K562 (cell line): ENCODE data around the gene GIPR. TPM values are rescaled to one million over a fixed set of nuclear protein-coding genes. Genes with fewer than 3 reads are reported as not detected.

Source experiments
- HDAC1 ChIP-seq, 2 experiments: fragments of 450-650 bp; IDR thresholded peaks; 2 replicates each; pipeline ENCODE4 v1.6.1; 2016 to 2017; ENCODE audit warnings: inconsistent platforms in 1 of 2, mild to moderate bottlenecking in 1 of 2, moderate library complexity in 1 of 2
- KAT8 ChIP-seq: fragments of 450-650 bp; IDR thresholded peaks from 2 replicates; pipeline ENCODE4 v1.6.1; 2016; ENCODE audit warnings: low read depth, mild to moderate bottlenecking
- MYC ChIP-seq, 2 experiments: fragments of 250-450 bp in 1 of 2; sonication (Bioruptor Pico) in 1 of 2; IDR thresholded peaks; 2 replicates each; pipeline versions ENCODE4 v1.5.1 to v1.6.1; 2012 to 2021; ENCODE audit warnings: low read depth in 2 of 2, borderline replicate concordance in 1 of 2, improper control_type of control experiment in 1 of 2, low read length in 1 of 2, mild to moderate bottlenecking in 1 of 2, moderate library complexity in 1 of 2
- NR4A1 ChIP-seq, 2 experiments: fragments of 250-450 bp in 1 of 2; fragments of 450-650 bp in 1 of 2; sonication (Bioruptor Pico) in 1 of 2; IDR thresholded peaks; 2 replicates each; pipeline versions ENCODE4 v1.4.0 to v1.6.1; 2016 to 2020; ENCODE audit warnings: mild to moderate bottlenecking in 2 of 2, missing compliant biosample characterization in 1 of 2, missing genetic modification characterization in 1 of 2, moderate library complexity in 1 of 2
- PRMT5 ChIP-seq: sonication (generic); formaldehyde crosslinking; IDR thresholded peaks from 2 replicates; pipeline ENCODE4 v1.5.0; 2020; ENCODE audit warnings: missing genetic modification reagents
- SNIP1 ChIP-seq: fragments of 450-650 bp; IDR thresholded peaks from 2 replicates; pipeline ENCODE4 v1.7.1; 2017; ENCODE audit warnings: low read depth, mild to moderate bottlenecking
- ZNF274 ChIP-seq: IDR thresholded peaks from 2 replicates; pipeline ENCODE4 v1.6.1; 2011; ENCODE audit warnings: low read depth, mild to moderate bottlenecking, low read length, moderate library complexity, borderline replicate concordance
- polyA plus RNA-seq, 8 experiments: library from polyadenylated mRNA; depleted of rRNA in 4 of 8; stranded (reverse) in 5 of 8; unstranded in 3 of 8; fragments of >200 nt; fragmentation: Nextera tagmentation in 2 of 8; fragmentation: Illumina TruSeq in 1 of 8; extraction: Ambion mirVana in 2 of 8; extraction: Trizol in 1 of 8; gene quantifications; 2 replicates each; pipeline versions ENCODE4 v1.2.1 to v1.2.3, GENCODE V29; 2011 to 2014; ENCODE audit warnings: inconsistent platforms in 1 of 8, missing spikeins in 1 of 8
- total RNA-seq, 7 experiments: library from RNA; depleted of rRNA in 6 of 7; stranded (reverse); fragments of >200 nt in 6 of 7; fragmentation: Illumina TruSeq in 2 of 7; extraction: Trizol in 2 of 7; gene quantifications; 2 replicates each; pipeline versions ENCODE4 v1.2.1 to v1.2.3, GENCODE V29; 2011 to 2021; ENCODE audit warnings: low replicate concordance in 1 of 7
- TF ChIP-seq, protein P1 (sequence below), 3 experiments: IDR thresholded peaks in 2 of 3; conservative IDR thresholded peaks in 1 of 3; 2 replicates each; pipeline ENCODE4 v1.5.1; 2011 to 2012; ENCODE audit warnings: low read length in 3 of 3, mild to moderate bottlenecking in 3 of 3, control low read depth in 2 of 3, improper control_type of control experiment in 1 of 3, inconsistent platforms in 1 of 3, low read depth in 1 of 3, mixed read lengths in 1 of 3, moderate library complexity in 1 of 3; ENCODE audit not compliant: insufficient read depth in 2 of 3
- TF ChIP-seq, protein P2 (sequence below), 2 experiments: fragments of 450-650 bp; conservative IDR thresholded peaks; 2 replicates each; pipeline ENCODE4 v1.6.1; 2017; ENCODE audit warnings: mild to moderate bottlenecking in 2 of 2, moderate library complexity in 2 of 2
- TF ChIP-seq, protein P3 (sequence below), 2 experiments: fragments of 450-650 bp; formaldehyde crosslinking in 1 of 2; IDR thresholded peaks; 2 replicates each; pipeline versions ENCODE4 v1.4.0 to v1.6.1; 2014 to 2020; ENCODE audit warnings: mild to moderate bottlenecking in 2 of 2, borderline replicate concordance in 1 of 2, low read depth in 1 of 2
- TF ChIP-seq, protein P4 (sequence below): fragments of 450-650 bp; formaldehyde crosslinking; IDR thresholded peaks from 2 replicates; pipeline ENCODE4 v1.4.0; 2020; ENCODE audit warnings: mild to moderate bottlenecking, moderate library complexity
- TF ChIP-seq, protein P5 (sequence below): fragments of 250-450 bp; sonication (Bioruptor Pico); IDR thresholded peaks from 2 replicates; pipeline ENCODE4 v1.5.0; 2021

Gene GIPR
- total and polyA plus RNA-seq, 9 of the 15 experiments (the other 6 are each of a cell fraction or from before 2014, with no cell fraction given): 2.2 to 26.8 (median 12.7) TPM

DNA sequence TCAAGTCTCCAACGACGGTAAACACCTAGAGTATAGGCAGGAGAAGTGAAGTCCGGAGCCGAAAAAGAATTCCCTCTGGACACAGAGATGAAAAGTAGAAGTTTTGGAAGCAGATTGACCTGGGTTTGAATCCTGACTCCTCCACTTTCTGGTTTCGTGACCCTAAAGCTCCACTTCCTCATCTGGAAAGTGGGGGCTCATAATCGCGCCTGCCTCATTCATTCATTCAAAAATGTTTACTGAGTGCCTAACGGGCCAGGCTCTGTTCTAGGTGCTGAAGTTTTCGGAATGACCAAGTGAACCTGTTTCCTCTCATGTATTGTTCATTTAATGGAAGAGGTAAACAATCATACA lies 21.7 kb upstream of the GIPR start (continued):
- TF ChIP-seq, protein P1, sequence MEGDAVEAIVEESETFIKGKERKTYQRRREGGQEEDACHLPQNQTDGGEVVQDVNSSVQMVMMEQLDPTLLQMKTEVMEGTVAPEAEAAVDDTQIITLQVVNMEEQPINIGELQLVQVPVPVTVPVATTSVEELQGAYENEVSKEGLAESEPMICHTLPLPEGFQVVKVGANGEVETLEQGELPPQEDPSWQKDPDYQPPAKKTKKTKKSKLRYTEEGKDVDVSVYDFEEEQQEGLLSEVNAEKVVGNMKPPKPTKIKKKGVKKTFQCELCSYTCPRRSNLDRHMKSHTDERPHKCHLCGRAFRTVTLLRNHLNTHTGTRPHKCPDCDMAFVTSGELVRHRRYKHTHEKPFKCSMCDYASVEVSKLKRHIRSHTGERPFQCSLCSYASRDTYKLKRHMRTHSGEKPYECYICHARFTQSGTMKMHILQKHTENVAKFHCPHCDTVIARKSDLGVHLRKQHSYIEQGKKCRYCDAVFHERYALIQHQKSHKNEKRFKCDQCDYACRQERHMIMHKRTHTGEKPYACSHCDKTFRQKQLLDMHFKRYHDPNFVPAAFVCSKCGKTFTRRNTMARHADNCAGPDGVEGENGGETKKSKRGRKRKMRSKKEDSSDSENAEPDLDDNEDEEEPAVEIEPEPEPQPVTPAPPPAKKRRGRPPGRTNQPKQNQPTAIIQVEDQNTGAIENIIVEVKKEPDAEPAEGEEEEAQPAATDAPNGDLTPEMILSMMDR (IDR thresholded peaks at IDR 0.05 in 2 of 3, conservative IDR thresholded peaks at IDR 0.05 in 1 of 3; ENCODE audit: insufficient read depth in 2 of 3, low read depth in 1 of 3, low read length in 3 of 3): no peak
- TF ChIP-seq, protein P2, sequence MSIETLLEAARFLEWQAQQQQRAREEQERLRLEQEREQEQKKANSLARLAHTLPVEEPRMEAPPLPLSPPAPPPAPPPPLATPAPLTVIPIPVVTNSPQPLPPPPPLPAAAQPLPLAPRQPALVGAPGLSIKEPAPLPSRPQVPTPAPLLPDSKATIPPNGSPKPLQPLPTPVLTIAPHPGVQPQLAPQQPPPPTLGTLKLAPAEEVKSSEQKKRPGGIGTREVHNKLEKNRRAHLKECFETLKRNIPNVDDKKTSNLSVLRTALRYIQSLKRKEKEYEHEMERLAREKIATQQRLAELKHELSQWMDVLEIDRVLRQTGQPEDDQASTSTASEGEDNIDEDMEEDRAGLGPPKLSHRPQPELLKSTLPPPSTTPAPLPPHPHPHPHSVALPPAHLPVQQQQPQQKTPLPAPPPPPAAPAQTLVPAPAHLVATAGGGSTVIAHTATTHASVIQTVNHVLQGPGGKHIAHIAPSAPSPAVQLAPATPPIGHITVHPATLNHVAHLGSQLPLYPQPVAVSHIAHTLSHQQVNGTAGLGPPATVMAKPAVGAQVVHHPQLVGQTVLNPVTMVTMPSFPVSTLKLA (conservative IDR thresholded peaks at IDR 0.05): peak in 1 of 2 experiments; percentile 39; a peak in 3 of 4 replicates
- TF ChIP-seq NR4A1 (CRISPR knock-in tag; IDR thresholded peaks at IDR 0.05): no peak
- 0 out of 2 replicates have a peak, but pooled peaks have one; percentile 38 for TF ChIP-seq NR4A1 (tag; IDR thresholded peaks at IDR 0.05)
- TF ChIP-seq, protein P3, sequence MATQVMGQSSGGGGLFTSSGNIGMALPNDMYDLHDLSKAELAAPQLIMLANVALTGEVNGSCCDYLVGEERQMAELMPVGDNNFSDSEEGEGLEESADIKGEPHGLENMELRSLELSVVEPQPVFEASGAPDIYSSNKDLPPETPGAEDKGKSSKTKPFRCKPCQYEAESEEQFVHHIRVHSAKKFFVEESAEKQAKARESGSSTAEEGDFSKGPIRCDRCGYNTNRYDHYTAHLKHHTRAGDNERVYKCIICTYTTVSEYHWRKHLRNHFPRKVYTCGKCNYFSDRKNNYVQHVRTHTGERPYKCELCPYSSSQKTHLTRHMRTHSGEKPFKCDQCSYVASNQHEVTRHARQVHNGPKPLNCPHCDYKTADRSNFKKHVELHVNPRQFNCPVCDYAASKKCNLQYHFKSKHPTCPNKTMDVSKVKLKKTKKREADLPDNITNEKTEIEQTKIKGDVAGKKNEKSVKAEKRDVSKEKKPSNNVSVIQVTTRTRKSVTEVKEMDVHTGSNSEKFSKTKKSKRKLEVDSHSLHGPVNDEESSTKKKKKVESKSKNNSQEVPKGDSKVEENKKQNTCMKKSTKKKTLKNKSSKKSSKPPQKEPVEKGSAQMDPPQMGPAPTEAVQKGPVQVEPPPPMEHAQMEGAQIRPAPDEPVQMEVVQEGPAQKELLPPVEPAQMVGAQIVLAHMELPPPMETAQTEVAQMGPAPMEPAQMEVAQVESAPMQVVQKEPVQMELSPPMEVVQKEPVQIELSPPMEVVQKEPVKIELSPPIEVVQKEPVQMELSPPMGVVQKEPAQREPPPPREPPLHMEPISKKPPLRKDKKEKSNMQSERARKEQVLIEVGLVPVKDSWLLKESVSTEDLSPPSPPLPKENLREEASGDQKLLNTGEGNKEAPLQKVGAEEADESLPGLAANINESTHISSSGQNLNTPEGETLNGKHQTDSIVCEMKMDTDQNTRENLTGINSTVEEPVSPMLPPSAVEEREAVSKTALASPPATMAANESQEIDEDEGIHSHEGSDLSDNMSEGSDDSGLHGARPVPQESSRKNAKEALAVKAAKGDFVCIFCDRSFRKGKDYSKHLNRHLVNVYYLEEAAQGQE (IDR thresholded peaks at IDR 0.05; ENCODE audit: borderline replicate concordance): peak; percentile 91
- TF ChIP-seq, protein P3 (CRISPR knock-in tag; IDR thresholded peaks at IDR 0.05; ENCODE audit: low read depth): no peak
- TF ChIP-seq, protein P4, sequence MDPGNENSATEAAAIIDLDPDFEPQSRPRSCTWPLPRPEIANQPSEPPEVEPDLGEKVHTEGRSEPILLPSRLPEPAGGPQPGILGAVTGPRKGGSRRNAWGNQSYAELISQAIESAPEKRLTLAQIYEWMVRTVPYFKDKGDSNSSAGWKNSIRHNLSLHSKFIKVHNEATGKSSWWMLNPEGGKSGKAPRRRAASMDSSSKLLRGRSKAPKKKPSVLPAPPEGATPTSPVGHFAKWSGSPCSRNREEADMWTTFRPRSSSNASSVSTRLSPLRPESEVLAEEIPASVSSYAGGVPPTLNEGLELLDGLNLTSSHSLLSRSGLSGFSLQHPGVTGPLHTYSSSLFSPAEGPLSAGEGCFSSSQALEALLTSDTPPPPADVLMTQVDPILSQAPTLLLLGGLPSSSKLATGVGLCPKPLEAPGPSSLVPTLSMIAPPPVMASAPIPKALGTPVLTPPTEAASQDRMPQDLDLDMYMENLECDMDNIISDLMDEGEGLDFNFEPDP (CRISPR knock-in tag): no peak
- 0 out of 4 replicates have a peak, but pooled peaks of 1 of the 2 experiments have one; percentile 34 for TF ChIP-seq HDAC1 (IDR thresholded peaks at IDR 0.05)
- no peak for TF ChIP-seq SNIP1
- TF ChIP-seq ZNF274: no peak
- no peak for TF ChIP-seq PRMT5 (CRISPR knock-in tag)
- TF ChIP-seq, protein P5, sequence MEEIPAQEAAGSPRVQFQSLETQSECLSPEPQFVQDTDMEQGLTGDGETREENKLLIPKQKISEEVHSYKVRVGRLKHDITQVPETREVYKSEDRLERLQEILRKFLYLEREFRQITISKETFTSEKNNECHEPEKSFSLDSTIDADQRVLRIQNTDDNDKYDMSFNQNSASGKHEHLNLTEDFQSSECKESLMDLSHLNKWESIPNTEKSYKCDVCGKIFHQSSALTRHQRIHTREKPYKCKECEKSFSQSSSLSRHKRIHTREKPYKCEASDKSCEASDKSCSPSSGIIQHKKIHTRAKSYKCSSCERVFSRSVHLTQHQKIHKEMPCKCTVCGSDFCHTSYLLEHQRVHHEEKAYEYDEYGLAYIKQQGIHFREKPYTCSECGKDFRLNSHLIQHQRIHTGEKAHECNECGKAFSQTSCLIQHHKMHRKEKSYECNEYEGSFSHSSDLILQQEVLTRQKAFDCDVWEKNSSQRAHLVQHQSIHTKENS (CRISPR knock-in tag): no peak
- no peak for TF ChIP-seq MYC (IDR thresholded peaks at IDR 0.05; ENCODE audit: low read depth, low read length)
- no peak for TF ChIP-seq MYC (CRISPR knock-in tag; IDR thresholded peaks at IDR 0.05; ENCODE audit: borderline replicate concordance, low read depth)
- TF ChIP-seq KAT8: no peak
